Muscle layer of duodenum (tissue), 2 donors: ENCODE results near the gene SCN8A.

Source experiments
- H3K27ac ChIP-seq: one replicate; pipeline ENCODE4 v1.7.0; 2013; ENCODE audit warnings: mild to moderate bottlenecking, low read length
- H3K27me3 ChIP-seq: one replicate; pipeline ENCODE4 v1.7.0; 2013; ENCODE audit warnings: low read depth, mild to moderate bottlenecking, control low read depth, low read length
- H3K36me3 ChIP-seq, 2 donors: one replicate each; pipeline ENCODE4 v1.7.0; 2013; ENCODE audit warnings: low read length in 2 of 2, control low read depth in 1 of 2, mild to moderate bottlenecking in 1 of 2; ENCODE audit not compliant: insufficient read depth in 2 of 2, control insufficient read depth in 1 of 2
- H3K4me1 ChIP-seq, 2 donors: one replicate each; pipeline ENCODE4 v1.7.0; 2013; ENCODE audit warnings: low read length in 2 of 2, mild to moderate bottlenecking in 2 of 2, control low read depth in 1 of 2, moderate library complexity in 1 of 2; ENCODE audit not compliant: insufficient read depth in 2 of 2, control insufficient read depth in 1 of 2
- H3K4me3 ChIP-seq, 2 donors: one replicate each; pipeline ENCODE4 v1.7.0; 2013; ENCODE audit warnings: low read length in 2 of 2, low read depth in 1 of 2, mild to moderate bottlenecking in 1 of 2
- H3K9me3 ChIP-seq, 2 donors: one replicate each; pipeline ENCODE4 v1.7.0; 2013; ENCODE audit warnings: low read length in 2 of 2, control low read depth in 1 of 2, mild to moderate bottlenecking in 1 of 2; ENCODE audit not compliant: control insufficient read depth in 1 of 2
- donor health status: healthy.

SCN8A gene

DNA sequence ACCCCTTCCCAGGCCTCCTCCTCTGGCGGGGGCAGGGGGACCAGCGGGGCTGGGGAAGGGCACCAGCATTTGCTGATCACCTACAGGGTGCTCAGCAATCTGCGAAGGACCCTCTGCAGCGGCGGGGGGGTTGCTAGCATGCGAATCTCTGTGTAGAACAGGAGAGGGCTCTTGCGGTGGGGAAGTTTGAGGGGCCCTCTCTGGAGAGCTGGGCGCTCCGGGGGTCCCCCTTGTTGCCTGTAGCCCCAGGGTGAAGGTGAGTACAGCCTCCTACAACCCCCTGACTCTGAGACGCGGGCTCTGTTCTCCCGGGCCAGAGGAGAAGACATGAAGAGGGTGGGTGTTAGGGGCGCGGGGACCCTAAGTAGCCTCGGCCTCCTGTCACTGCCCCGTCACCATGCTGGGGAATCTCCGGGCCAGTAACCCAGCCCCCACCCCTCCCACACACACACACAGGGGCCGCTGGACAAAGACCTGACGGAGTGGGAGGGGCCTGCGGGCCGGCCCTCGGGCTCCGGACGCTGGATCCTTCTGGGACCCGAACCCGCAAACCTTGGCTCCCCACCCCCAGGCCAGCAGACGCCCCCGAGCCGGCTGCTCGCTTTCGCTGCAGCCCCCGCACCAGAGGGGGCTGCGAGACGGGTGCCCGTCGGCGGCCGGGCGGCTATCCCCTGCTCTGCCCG, 256.8 kb downstream of the SCN8A start:
- Histone ChIP-seq H3K36me3 (no peaks in the 10 kb centered on the region), H3K4me1 (peaks cover 4 to 30% of the 10 kb centered on the region in 2 donors), H3K27ac (no peak overlapping the region), H3K9me3 (no peaks in the 10 kb centered on the region), H3K4me3 (peak overlapping the region; percentile 16 to 74), H3K27me3 (peaks cover 24% of the 10 kb centered on the region)

DNA sequence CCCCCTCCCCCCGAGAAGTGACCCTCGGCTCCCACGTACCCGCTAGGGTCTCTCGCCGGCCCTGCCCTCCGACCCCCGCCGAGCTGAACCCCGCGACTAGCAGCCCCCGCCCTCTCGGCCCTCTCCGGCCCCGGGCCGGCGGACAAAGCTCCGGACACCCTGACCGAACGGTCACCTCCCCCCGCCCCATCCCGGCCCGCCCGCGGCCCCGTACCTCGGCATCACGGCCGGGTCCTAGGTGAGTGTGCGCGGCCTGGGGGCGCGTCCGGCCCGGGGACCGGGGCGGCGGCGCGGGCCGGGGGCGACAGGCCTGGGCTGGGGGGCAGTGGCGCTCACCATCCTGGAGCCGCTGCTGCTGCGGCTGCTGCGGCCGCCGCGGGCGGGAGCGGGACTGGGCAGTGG, 257.3 kb downstream of the SCN8A start, which contains the start of gene FIGNL2:
Gene FIGNL2 (minus strand): TSS at position 393 of the 402 bp plus-strand sequence. CDS start 26,305 bp downstream, outside the sequence.
- Histone ChIP-seq H3K36me3 (no peaks in the 10 kb centered on the region), H3K27me3 (peaks cover 24% of the 10 kb centered on the region), H3K4me1 (peaks cover 4 to 30% of the 10 kb centered on the region in 2 donors), H3K9me3 (no peaks in the 10 kb centered on the region), H3K27ac (no peak within 1 kb of the TSS), H3K4me3 (peak within 1 kb of the TSS; percentile 16 to 74)

DNA sequence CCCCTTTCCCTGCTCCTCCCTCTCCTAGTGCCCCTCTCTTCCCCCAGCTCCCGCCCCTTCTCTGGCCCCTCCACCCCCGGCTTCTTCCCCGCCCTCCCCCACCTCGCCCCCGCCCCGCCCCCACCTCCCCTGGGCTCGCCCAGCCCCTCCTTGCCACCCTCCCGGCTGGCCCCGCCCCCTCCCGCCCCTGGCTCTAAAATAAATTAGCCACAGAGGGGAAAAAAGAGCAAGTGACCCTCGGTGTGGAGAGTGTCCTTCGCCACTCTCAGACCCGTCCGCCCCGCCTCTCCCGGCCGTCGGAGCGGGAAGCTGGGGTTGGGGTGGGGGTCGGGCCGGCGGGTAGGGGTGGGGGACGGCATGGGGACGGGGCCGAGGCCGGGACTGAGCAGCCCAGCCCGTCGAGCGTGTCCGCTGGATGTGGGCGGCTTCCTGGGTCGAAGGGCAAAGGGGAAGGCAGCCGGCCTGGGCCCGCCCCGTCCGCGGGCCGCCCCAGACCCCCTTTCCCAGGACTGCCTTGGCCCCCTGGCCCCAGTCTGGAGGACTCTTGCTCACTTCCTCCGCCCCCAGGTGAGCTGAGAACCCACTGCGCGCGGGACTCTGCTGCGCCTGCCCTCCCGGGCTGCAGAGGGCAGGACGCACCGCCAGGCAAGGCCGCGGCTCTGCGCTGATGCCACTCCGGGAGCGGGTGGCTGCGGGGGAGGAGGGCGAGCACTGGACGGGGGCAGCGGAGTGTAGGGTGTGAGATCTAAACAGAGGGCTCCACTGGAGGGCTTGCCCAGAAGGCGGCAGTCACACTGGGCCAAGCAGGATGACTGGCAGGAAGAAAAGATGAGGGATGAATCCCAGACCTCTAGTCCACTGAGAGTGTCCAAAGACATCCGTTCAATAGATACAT, 258.1 kb downstream of the SCN8A start:
- peaks cover 24% of the 10 kb centered on the region for H3K27me3 ChIP-seq
- no peak overlapping the region for H3K27ac ChIP-seq
- no peak overlapping the region for H3K4me3 ChIP-seq
- H3K9me3 ChIP-seq = no peaks in the 10 kb centered on the region
- peaks cover 4 to 30% of the 10 kb centered on the region in 2 donors for H3K4me1 ChIP-seq
- H3K36me3 ChIP-seq = no peaks in the 10 kb centered on the region

DNA sequence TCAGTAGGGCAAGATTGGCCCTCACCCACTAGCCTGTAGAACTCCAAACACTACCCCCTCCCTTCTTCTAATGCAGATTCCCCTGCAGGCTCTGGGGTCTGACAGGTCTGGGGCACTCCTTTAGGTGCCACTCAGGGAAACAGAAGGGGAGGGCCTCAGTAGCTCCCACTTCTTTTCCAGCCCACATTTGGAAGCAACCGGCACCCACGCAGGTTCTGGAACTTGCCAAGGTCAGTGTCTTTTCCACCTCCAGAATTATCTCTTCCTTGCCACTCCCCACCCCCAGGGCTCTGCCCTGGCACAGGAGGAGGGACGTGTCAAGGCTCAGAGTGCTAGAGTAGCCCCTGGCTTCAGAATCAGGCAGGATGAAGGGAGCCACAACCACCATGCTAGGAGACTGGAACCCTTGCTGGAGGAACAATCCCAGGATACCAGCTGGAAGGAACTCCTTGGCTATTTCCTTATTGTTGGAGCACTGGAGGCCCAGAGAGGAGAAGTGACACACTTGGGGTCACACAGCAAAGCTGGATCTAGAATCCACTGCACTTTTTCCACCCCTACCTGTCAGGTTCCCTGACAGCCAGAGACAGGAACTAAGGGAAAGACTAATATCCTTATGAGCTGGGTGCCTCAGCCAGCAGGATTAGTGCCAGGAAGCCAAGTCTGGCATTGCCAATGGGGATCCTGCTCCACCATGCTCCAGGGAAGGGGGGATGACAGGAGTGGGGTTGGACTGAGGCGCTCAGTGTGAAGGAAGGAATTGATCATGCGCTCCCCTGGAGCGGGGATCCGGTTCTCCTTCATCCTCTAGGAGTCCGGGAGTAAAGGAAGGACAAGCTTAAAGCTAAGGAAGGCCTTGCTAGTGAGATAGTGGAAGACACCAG, 259.3 kb downstream of the SCN8A start:
- Histone ChIP-seq H3K27me3 (peaks cover 16% of the 10 kb centered on the region), H3K9me3 (no peaks in the 10 kb centered on the region), H3K36me3 (no peaks in the 10 kb centered on the region), H3K27ac (no peak overlapping the region), H3K4me1 (peaks cover 4 to 30% of the 10 kb centered on the region in 2 donors), H3K4me3 (no peak overlapping the region)

DNA sequence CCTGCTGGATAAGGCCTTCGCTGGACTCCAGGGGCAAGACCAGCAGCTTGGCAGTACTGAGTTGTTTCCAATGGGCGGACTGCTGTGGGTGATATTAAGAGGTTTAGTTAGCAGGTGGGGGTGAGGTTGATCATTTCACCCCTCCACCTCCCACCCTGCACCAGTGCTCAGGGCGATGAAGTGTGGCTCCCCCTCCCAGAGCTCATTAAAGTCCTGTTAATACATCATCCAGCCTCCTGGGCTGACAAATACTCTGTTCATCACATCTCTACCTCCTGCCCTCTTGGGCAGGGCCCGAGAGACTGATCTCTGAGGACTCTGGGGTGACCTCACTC, 259.9 kb downstream of the SCN8A start:
- peaks cover 4 to 31% of the 10 kb centered on the region in 2 donors for H3K4me1 ChIP-seq
- no peak overlapping the region for H3K27ac ChIP-seq
- H3K36me3 ChIP-seq = no peaks in the 10 kb centered on the region
- no peaks in the 10 kb centered on the region for H3K9me3 ChIP-seq
- H3K27me3 ChIP-seq = peaks cover 10% of the 10 kb centered on the region
- H3K4me3 ChIP-seq = no peak overlapping the region

DNA sequence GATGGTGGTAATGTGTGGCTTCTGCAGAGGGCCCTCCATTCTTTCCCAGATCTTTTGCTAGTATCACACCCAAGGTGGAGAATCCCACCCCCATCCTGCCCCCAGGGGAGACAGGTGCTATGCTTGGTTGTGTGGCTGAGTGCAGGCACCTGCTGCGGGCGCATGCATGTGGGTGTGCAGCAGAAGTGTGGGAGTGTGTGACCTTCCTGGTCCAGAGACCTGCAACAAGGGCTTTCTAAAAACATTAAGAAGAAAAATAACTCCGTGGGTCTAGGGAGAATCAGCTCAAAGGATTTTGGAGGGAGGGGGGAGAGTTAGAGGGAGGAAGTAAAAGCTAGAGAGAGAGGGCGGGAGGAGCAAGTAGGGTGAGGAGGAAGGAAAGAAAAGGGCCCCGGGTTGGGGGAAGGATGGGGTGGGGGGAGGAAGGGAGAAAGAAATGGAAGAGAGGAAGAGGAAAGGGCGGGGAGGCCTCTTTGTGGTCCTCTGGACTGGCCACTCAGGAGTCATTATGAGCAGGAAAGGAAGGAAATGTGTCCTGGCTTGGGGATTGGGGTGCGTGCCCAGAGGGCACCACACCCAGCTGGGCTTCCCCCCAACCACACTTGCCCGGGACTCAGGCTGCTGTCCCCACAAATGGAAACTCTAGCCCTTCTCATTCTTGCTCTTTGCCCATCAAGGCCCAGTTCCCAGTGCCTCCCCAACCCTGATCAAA, 260.5 kb downstream of the SCN8A start:
- Histone ChIP-seq H3K36me3 (no peaks in the 10 kb centered on the region), H3K27ac (no peak overlapping the region)

DNA sequence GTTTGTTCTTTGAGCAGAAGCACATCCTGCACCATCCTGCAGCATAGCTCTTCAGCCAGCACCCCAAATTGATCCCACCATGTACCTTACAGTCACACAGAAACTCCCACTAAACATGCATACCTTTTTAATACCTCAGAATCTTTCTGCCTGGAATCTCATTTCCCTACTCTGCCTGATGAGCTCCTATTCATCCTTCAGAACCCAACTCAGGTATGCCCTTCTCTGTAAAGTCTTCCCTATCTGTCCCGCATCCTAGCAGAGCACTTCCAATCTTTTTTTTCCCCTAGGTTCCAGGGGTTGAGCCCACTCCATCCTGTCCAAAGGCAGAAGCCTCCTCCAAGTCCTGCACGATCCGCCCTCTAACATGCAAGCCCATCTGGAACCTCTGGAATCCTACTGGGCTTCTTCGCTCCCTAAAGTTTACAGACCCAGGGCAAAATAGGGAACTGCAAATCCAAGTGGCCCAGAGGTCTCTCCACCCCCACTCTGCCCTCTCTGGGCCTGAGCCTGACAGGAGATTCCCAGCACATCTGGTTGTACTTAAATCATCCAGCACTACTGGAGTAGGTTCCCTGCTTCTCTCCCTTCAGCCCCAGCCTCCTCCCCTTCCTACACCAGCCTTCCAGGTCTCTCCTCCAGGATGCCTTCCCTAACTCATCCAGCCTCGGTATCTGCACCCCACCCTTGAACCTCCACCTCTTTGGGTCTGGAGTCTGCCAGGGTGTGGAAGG, 261.5 kb downstream of the SCN8A start:
- peaks cover 0 to 22% of the 10 kb centered on the region in 2 donors for H3K4me1 ChIP-seq
- H3K27ac ChIP-seq = no peak overlapping the region
- H3K36me3 ChIP-seq = no peaks in the 10 kb centered on the region
- H3K4me3 ChIP-seq = no peak overlapping the region
- peaks cover 4% of the 10 kb centered on the region for H3K27me3 ChIP-seq
- no peaks in the 10 kb centered on the region for H3K9me3 ChIP-seq

More for the DNA sequence above, 260.5 kb downstream of the SCN8A start:
- H3K4me1 ChIP-seq = peaks cover 0 to 32% of the 10 kb centered on the region in 2 donors
- H3K27me3 ChIP-seq = peaks cover 4% of the 10 kb centered on the region
- H3K9me3 ChIP-seq = no peaks in the 10 kb centered on the region
- no peak overlapping the region for H3K4me3 ChIP-seq

DNA sequence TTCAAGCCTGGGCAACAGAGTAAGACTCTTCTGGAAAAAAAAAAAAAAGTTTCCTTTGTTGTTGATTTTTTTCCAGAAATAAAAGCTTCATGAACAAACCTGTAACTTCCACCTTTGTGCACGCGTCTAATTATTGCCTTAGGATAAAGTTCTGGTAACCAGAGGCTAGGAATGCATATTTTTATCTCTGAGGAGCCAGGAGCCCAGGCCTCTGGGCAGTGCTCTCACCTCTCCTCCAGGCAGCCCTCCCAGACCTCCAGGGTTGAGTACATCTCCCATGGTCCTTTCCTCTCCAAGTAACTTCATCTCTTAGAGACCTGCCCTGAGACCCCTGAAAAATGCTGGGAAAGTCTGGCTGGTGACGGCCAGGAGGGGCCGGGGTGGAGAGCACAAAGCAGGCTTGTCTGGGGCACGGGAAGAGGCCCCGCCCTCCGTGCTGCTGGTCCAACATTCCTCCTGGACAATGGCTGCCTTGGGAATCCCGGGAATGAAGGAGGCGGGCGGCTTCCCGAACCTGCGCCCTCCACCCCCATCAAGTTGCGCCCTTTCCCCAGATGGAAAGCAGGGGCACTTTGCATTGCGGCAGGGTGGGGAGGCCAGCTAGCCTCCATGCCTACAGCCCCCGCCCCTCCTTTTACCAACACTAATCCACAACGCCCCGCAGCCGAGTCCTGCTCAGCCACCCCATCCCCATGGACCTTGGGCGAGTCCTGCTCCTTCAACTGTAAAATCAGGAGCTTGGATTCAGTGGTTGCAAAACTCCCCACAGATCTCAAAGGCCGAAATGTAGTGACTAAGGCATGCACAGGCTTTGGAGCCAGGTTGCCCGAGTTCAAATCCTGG, 264.8 kb downstream of the SCN8A start:
- Histone ChIP-seq H3K4me1 (peaks cover 0 to 11% of the 10 kb centered on the region in 2 donors), H3K4me3 (peak overlapping the region in 1 of 2 donors; percentile 34), H3K27ac (no peak overlapping the region), H3K27me3 (no peaks in the 10 kb centered on the region), H3K36me3 (no peaks in the 10 kb centered on the region), H3K9me3 (no peaks in the 10 kb centered on the region)

DNA sequence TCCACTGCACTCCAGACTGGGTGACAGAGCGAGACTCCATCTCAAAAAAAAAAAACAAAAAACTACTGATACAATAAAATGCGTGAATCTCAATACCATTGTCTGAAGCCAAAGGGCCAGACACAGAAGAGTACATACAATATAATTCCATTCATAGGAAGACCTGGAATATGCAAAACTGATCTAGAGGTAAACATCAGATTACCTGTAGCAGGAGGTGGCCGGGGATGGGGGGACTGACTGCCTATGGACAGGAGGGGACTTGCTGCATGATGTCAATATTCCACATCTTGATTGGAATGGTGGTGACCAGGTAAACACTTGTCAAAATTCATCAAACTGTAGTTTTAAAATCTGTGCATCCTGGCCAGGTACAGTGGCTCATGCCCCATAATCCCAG, 270.0 kb downstream of the SCN8A start:
- no peak overlapping the region for H3K4me3 ChIP-seq

More for the DNA sequence above, 270.0 kb downstream of the SCN8A start:
- Histone ChIP-seq H3K36me3 (no peaks in the 10 kb centered on the region), H3K27me3 (peaks cover 13% of the 10 kb centered on the region), H3K27ac (no peak overlapping the region), H3K4me1 (peaks cover 0 to 15% of the 10 kb centered on the region in 2 donors), H3K9me3 (no peaks in the 10 kb centered on the region)
